H9 (cell line): ENCODE data around the gene OVOL2. TPM values are rescaled to one million over a fixed set of nuclear protein-coding genes. Genes with fewer than 3 reads are reported as not detected.
A peak's percentile ranks its signal among the peaks of the same experiment; 100 is the strongest.

ENCODE experiments used
- DNase-seq: peaks from one replicate; pipeline ENCODE4 v3.0.0-alpha.2; 2017
- H2AFZ ChIP-seq: one replicate; pipeline ENCODE4 v1.6.1; 2013; ENCODE audit warnings: mild to moderate bottlenecking, low read length, control low read depth, moderate library complexity
- H2AK5ac ChIP-seq: 2 replicates; pipeline ENCODE4 v1.6.1; 2013; ENCODE audit warnings: low read length, control low read depth, mixed read lengths; ENCODE audit not compliant: insufficient read length
- H2BK120ac ChIP-seq: one replicate; pipeline ENCODE4 v1.6.1; 2013; ENCODE audit warnings: low read depth, mild to moderate bottlenecking, low read length, control low read depth, inconsistent platforms; ENCODE audit not compliant: poor library complexity, severe bottlenecking
- H2BK12ac ChIP-seq: 2 replicates; pipeline ENCODE4 v1.6.1; 2013; ENCODE audit warnings: low read length, control low read depth, mixed read lengths, low read depth; ENCODE audit not compliant: insufficient read length
- H2BK15ac ChIP-seq: 2 replicates; pipeline ENCODE4 v1.6.1; 2013; ENCODE audit warnings: low read depth, low read length, control low read depth
- H2BK20ac ChIP-seq: one replicate; pipeline ENCODE4 v1.6.1; 2013; ENCODE audit warnings: low read depth, mild to moderate bottlenecking, low read length, control low read depth, inconsistent platforms; ENCODE audit not compliant: poor library complexity, severe bottlenecking
- H2BK5ac ChIP-seq: 2 replicates; pipeline ENCODE4 v1.6.1; 2013; ENCODE audit warnings: low read length, control low read depth, mixed read lengths; ENCODE audit not compliant: insufficient read length
- H3K14ac ChIP-seq: 2 replicates; pipeline ENCODE4 v1.6.1; 2013; ENCODE audit warnings: low read length, control low read depth; ENCODE audit not compliant: insufficient read depth
- H3K18ac ChIP-seq: 2 replicates; pipeline ENCODE4 v1.6.1; 2013; ENCODE audit warnings: low read depth, mild to moderate bottlenecking, mixed read lengths, low read length, control low read depth; ENCODE audit not compliant: insufficient read length
- H3K23ac ChIP-seq: 2 replicates; pipeline ENCODE4 v1.6.1; 2013; ENCODE audit warnings: low read length, control low read depth, mixed read lengths, low read depth; ENCODE audit not compliant: insufficient read length
- H3K23me2 ChIP-seq: 2 replicates; pipeline ENCODE4 v1.6.1; 2013; ENCODE audit warnings: low read depth, mild to moderate bottlenecking, mixed read lengths, low read length, control low read depth; ENCODE audit not compliant: insufficient read length, poor library complexity, severe bottlenecking
- H3K27ac ChIP-seq: 2 replicates; pipeline ENCODE4 v1.5.1; 2013; ENCODE audit warnings: low read length, control low read depth, mixed read lengths, low read depth; ENCODE audit not compliant: insufficient read length
- H3K27me3 ChIP-seq: 2 replicates; pipeline ENCODE4 v1.6.1; 2013; ENCODE audit warnings: low read length, control low read depth, inconsistent platforms; ENCODE audit not compliant: insufficient read depth
- H3K4ac ChIP-seq: 2 replicates; pipeline ENCODE4 v1.6.1; 2013; ENCODE audit warnings: low read depth, mild to moderate bottlenecking, control low read depth, inconsistent platforms, low read length, moderate library complexity
- H3K4me1 ChIP-seq: 2 replicates; pipeline ENCODE4 v1.6.1; 2013; ENCODE audit warnings: low read length, control low read depth, inconsistent platforms; ENCODE audit not compliant: insufficient read depth
- H3K4me2 ChIP-seq: 2 replicates; pipeline ENCODE4 v1.6.1; 2013; ENCODE audit warnings: low read length, control low read depth, mixed read lengths; ENCODE audit not compliant: insufficient read length, insufficient read depth
- H3K56ac ChIP-seq: 2 replicates; pipeline ENCODE4 v1.6.1; 2013; ENCODE audit warnings: low read depth, mild to moderate bottlenecking, mixed read lengths, low read length, control low read depth; ENCODE audit not compliant: insufficient read length
- H3K79me1 ChIP-seq: 2 replicates; pipeline ENCODE4 v1.6.1; 2013; ENCODE audit warnings: low read depth, mild to moderate bottlenecking, moderate library complexity, low read length, control low read depth, inconsistent platforms; ENCODE audit not compliant: insufficient read depth, poor library complexity, severe bottlenecking
- H3K79me2 ChIP-seq: 2 replicates; pipeline ENCODE4 v1.6.1; 2013; ENCODE audit warnings: low read length, control low read depth, inconsistent platforms; ENCODE audit not compliant: insufficient read depth
- H3K9ac ChIP-seq: 2 replicates; pipeline ENCODE4 v1.6.1; 2013; ENCODE audit warnings: low read length, control low read depth, mixed read lengths; ENCODE audit not compliant: insufficient read length; ENCODE audit errors: extremely low read depth
- H3K9me3 ChIP-seq: one replicate; pipeline ENCODE4 v1.6.1; 2013; ENCODE audit warnings: low read depth, low read length, inconsistent platforms; ENCODE audit not compliant: control insufficient read depth
- H3T11ph ChIP-seq: one replicate; pipeline ENCODE4 v1.6.1; 2013; ENCODE audit warnings: mild to moderate bottlenecking, low read length, control low read depth, inconsistent platforms
- H4K20me1 ChIP-seq: one replicate; pipeline ENCODE4 v1.6.1; 2013; ENCODE audit not compliant: control insufficient read depth, insufficient read length, insufficient read depth
- H4K5ac ChIP-seq: 2 replicates; pipeline ENCODE4 v1.6.1; 2013; ENCODE audit warnings: low read depth, mild to moderate bottlenecking, mixed read lengths, low read length, control low read depth; ENCODE audit not compliant: insufficient read length
- H4K8ac ChIP-seq: replicated peaks from 2 replicates; pipeline ENCODE4 v1.6.1; 2013; ENCODE audit warnings: low read length, control low read depth, mixed read lengths, low read depth; ENCODE audit not compliant: insufficient read length
- H4K91ac ChIP-seq: 2 replicates; pipeline ENCODE4 v1.6.1; 2013; ENCODE audit warnings: low read depth, mild to moderate bottlenecking, moderate library complexity, mixed read lengths, low read length, control low read depth; ENCODE audit not compliant: insufficient read length
- H3K27ac Mint-ChIP-seq, 3 experiments: 2 replicates in 2 of 3; 3 replicates in 1 of 3; pipeline ENCODE4 v1.8.0; 2020 to 2021; ENCODE audit warnings: mixed read lengths in 3 of 3, mild to moderate bottlenecking in 1 of 3, moderate library complexity in 1 of 3
- H3K27me3 Mint-ChIP-seq: 2 replicates; pipeline ENCODE4 v1.8.0; 2021; ENCODE audit warnings: low read depth, mild to moderate bottlenecking, moderate library complexity, mixed read lengths
- H3K36me3 Mint-ChIP-seq, 3 experiments: 2 replicates in 2 of 3; 3 replicates in 1 of 3; pipeline ENCODE4 v1.8.0; 2020 to 2021; ENCODE audit warnings: low read depth in 3 of 3, mixed read lengths in 3 of 3; ENCODE audit not compliant: insufficient read depth in 1 of 3
- H3K4me1 Mint-ChIP-seq, 2 experiments: 2 replicates each; pipeline ENCODE4 v1.8.0; 2020; ENCODE audit warnings: mixed read lengths in 2 of 2
- H3K4me3 Mint-ChIP-seq, 2 experiments: 2 replicates in 1 of 2; 3 replicates in 1 of 2; pipeline ENCODE4 v1.8.0; 2020 to 2021; ENCODE audit warnings: mild to moderate bottlenecking in 2 of 2, mixed read lengths in 2 of 2, moderate library complexity in 1 of 2
- H3K9me3 Mint-ChIP-seq, 2 experiments: 2 replicates in 1 of 2; 3 replicates in 1 of 2; pipeline ENCODE4 v1.8.0; 2020; ENCODE audit warnings: mild to moderate bottlenecking in 2 of 2, mixed read lengths in 2 of 2, moderate library complexity in 1 of 2
- CTCF ChIP-seq: fragments of 200-600 bp; sonication (generic); conservative IDR thresholded peaks from 3 replicates; pipeline ENCODE4 v1.8.0; 2021; ENCODE audit warnings: antibody characterized with exemption, mild to moderate bottlenecking
- WGBS: extraction: QIAGEN DNeasy Blood & Tissue Kit; methylation state at CpG from one replicate; pipeline ENCODE4 v1.1.7; 2013; ENCODE audit warnings: missing lambda C conversion rate, low lambda C conversion rate, mixed read lengths; ENCODE audit not compliant: insufficient read length; ENCODE audit errors: extremely low coverage; 5-methylcytosine and 5-hydroxymethylcytosine counted together
- total RNA-seq: library from RNA; stranded (reverse); gene quantifications from 2 replicates; pipeline ENCODE4 v1.2.1, GENCODE V29; 2021

Gene OVOL2
- total RNA-seq, 1 experiment from 2014 or later = 5.8 TPM

- H3K27me3 ChIP-seq = no peaks in the 10 kb centered on the region
- no peak overlapping the region for H3K14ac ChIP-seq
- no peak overlapping the region for H2AFZ ChIP-seq
- no peaks in the 10 kb centered on the region for H3K27me3 Mint-ChIP-seq
- no peak overlapping the region for H4K8ac ChIP-seq
- H4K91ac ChIP-seq = no peak overlapping the region
- H2BK15ac ChIP-seq = no peak overlapping the region
- TF ChIP-seq CTCF = no peak
- H2AK5ac ChIP-seq = no peak overlapping the region
- H3K27ac Mint-ChIP-seq = peak overlapping the region in 2 of 3 experiments; percentile 6 to 46; a peak in 2 of 7 replicates
- H3K4me3 Mint-ChIP-seq = no peak overlapping the region
- DNase-seq = no peak
- H3K18ac ChIP-seq = no peak overlapping the region
- H2BK20ac ChIP-seq = no peak overlapping the region
- no peaks in the 10 kb centered on the region for H3K9me3 ChIP-seq
- WGBS = no CpG with 5 or more reads among the region's 7 CpGs
- no peak overlapping the region for H2BK12ac ChIP-seq
- H3K79me2 ChIP-seq = no peaks in the 10 kb centered on the region
- no peak overlapping the region for H3K4me2 ChIP-seq
- H3K79me1 ChIP-seq = no peaks in the 10 kb centered on the region
- H3K4me1 ChIP-seq = no peaks in the 10 kb centered on the region; the same call in 1 of the 2 replicates
- H4K5ac ChIP-seq = no peak overlapping the region
- no peaks in the 10 kb centered on the region for H4K20me1 ChIP-seq
- H3K56ac ChIP-seq = no peak overlapping the region
- no peak overlapping the region for H3K4ac ChIP-seq
- peaks cover 5 to 9% of the 10 kb centered on the region in 2 experiments for H3K9me3 Mint-ChIP-seq
- H3K23me2 ChIP-seq = no peaks in the 10 kb centered on the region
- H2BK120ac ChIP-seq = no peak overlapping the region
- H3K27ac ChIP-seq = no peak overlapping the region
- H3K36me3 Mint-ChIP-seq = peaks cover 7 to 11% (median 8%) of the 10 kb centered on the region in 3 experiments
- H2BK5ac ChIP-seq = no peak overlapping the region
- no peak overlapping the region for H3K23ac ChIP-seq
- H3T11ph ChIP-seq = no peak overlapping the region
- H3K9ac ChIP-seq = no peak overlapping the region
- peaks cover 16 to 27% of the 10 kb centered on the region in 2 experiments for H3K4me1 Mint-ChIP-seq
Observed at GRCh38 chr20:18009116-18009515, 48.6 kb downstream of the OVOL2 start.
